ENCODE measurements around the gene SPAM1. TPM values are rescaled to one million over a fixed set of nuclear protein-coding genes. Genes with fewer than 3 reads are reported as not detected.

SPAM1 gene
- total RNA-seq, 1 experiment from 2014 or later = not detected

DNA sequence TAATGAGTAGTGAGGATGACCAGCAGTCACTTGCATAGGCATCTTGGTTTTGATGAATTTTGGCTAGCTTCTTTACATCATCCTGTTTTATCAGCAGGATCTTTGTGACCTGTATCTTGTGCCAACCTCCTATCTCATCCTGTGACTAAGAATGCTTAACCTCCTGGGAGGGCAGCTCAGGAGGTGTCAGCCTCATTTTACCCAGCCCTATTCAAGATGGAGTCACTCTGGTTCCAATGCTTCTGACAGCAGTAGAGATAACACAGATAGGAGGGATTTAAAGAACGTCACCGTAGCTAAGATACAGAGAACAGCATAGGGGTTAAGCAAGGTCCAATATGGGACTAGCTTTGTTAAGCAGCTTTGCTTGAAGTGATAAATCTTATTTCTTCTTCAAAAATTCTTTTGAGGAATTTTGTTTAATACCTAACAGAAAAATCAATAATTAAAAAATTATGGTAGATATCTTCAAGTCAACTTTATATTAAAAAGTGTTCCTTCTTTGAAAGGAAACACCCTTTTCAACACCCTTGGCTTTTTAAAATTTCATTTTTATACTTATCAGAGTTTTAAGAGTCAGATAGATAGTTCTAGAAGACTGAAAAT is 68.0 kb downstream of the SPAM1 start:
- Mint-ChIP-seq H3K27ac (ENCODE audit: low read depth, unreplicated experiment) (no peak overlapping the region), H3K9me3 (ENCODE audit: unreplicated experiment) (peaks cover 5% of the 10 kb centered on the region), H3K4me1 (ENCODE audit: insufficient read depth, unreplicated experiment) (no peaks in the 10 kb centered on the region), H3K4me3 (ENCODE audit: unreplicated experiment) (no peak overlapping the region), H3K36me3 (ENCODE audit: insufficient read depth, unreplicated experiment) (no peaks in the 10 kb centered on the region), H3K27me3 (ENCODE audit: insufficient read depth, unreplicated experiment) (no peaks in the 10 kb centered on the region)
- POLR2A ChIA-PET = no interaction called here
- DNase-seq (ENCODE audit: unreplicated experiment) = no peak
- BruUV-seq (replicated peaks) = no TSS peak
- CTCF ChIA-PET = no interaction called here
- intact Hi-C loops (cut with micrococcal nuclease) = no loop called here
- TF ChIP-seq, protein P1, sequence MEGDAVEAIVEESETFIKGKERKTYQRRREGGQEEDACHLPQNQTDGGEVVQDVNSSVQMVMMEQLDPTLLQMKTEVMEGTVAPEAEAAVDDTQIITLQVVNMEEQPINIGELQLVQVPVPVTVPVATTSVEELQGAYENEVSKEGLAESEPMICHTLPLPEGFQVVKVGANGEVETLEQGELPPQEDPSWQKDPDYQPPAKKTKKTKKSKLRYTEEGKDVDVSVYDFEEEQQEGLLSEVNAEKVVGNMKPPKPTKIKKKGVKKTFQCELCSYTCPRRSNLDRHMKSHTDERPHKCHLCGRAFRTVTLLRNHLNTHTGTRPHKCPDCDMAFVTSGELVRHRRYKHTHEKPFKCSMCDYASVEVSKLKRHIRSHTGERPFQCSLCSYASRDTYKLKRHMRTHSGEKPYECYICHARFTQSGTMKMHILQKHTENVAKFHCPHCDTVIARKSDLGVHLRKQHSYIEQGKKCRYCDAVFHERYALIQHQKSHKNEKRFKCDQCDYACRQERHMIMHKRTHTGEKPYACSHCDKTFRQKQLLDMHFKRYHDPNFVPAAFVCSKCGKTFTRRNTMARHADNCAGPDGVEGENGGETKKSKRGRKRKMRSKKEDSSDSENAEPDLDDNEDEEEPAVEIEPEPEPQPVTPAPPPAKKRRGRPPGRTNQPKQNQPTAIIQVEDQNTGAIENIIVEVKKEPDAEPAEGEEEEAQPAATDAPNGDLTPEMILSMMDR (IDR thresholded peaks at IDR 0.05; ENCODE audit: unreplicated experiment) = no peak

DNA sequence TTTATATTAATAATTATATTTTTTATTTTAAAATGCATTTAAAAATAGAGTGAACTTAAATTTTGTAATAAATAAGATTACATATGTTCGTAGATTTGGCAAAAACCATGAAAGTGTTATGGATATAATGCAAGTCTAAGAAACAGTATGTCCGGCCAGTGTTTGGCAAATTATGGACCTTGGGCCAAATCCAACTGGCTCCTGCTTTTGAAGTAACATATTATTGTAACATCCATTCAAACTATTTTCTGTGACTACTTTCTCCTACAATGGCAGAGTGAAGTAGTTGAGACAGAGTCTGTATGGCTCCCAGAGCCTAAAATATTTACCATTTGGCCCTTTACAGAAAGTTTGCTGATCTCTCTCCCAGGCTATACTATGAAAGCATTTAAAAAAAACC is 69.0 kb downstream of the SPAM1 start:
- Mint-ChIP-seq H3K9me3 (ENCODE audit: unreplicated experiment) (peaks cover 5% of the 10 kb centered on the region), H3K27me3 (ENCODE audit: insufficient read depth, unreplicated experiment) (no peaks in the 10 kb centered on the region), H3K36me3 (ENCODE audit: insufficient read depth, unreplicated experiment) (no peaks in the 10 kb centered on the region), H3K4me3 (ENCODE audit: unreplicated experiment) (no peak overlapping the region), H3K27ac (ENCODE audit: low read depth, unreplicated experiment) (no peak overlapping the region), H3K4me1 (ENCODE audit: insufficient read depth, unreplicated experiment) (peaks cover 4% of the 10 kb centered on the region)
- ChIA-PET CTCF (no interaction called here), POLR2A (no interaction called here)
- intact Hi-C loops (cut with micrococcal nuclease) = no loop called here
- TF ChIP-seq, protein P1 (IDR thresholded peaks at IDR 0.05; ENCODE audit: unreplicated experiment) = no peak
- DNase-seq (ENCODE audit: unreplicated experiment) = no peak
- no TSS peak for BruUV-seq (replicated peaks)

DNA sequence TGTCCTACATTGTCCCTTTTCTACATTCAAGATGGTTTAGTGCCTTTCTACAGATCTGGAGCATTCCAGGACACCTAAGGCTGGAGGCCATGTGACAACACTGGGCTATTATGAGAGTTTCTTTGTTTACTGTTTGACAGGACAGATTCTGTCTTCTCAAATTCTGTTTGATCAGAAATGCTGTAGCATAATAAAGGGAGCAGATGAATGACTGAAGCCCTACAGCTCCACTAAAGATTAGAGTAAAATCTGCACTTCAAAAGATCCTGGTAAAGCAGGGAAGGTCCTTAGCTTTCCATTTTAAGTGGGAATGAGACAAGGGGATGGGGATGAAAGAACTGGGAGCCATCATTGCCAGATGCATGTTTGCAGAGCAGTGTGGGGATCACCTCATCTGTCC is 69.4 kb downstream of the SPAM1 start:
- TF ChIP-seq, protein P1 (IDR thresholded peaks at IDR 0.05; ENCODE audit: unreplicated experiment) = no peak
- intact Hi-C loops (cut with micrococcal nuclease) = no loop called here
- H3K27me3 Mint-ChIP-seq (ENCODE audit: insufficient read depth, unreplicated experiment) = no peaks in the 10 kb centered on the region
- BruUV-seq (replicated peaks) = no TSS peak
- H3K36me3 Mint-ChIP-seq (ENCODE audit: insufficient read depth, unreplicated experiment) = no peaks in the 10 kb centered on the region
- H3K27ac Mint-ChIP-seq (ENCODE audit: low read depth, unreplicated experiment) = no peak overlapping the region
- CTCF ChIA-PET = no interaction called here
- peaks cover 9% of the 10 kb centered on the region for H3K4me1 Mint-ChIP-seq (ENCODE audit: insufficient read depth, unreplicated experiment)
- POLR2A ChIA-PET = no interaction called here
- no peak overlapping the region for H3K4me3 Mint-ChIP-seq (ENCODE audit: unreplicated experiment)
- peaks cover 5% of the 10 kb centered on the region for H3K9me3 Mint-ChIP-seq (ENCODE audit: unreplicated experiment)
- no peak for DNase-seq (ENCODE audit: unreplicated experiment)

DNA sequence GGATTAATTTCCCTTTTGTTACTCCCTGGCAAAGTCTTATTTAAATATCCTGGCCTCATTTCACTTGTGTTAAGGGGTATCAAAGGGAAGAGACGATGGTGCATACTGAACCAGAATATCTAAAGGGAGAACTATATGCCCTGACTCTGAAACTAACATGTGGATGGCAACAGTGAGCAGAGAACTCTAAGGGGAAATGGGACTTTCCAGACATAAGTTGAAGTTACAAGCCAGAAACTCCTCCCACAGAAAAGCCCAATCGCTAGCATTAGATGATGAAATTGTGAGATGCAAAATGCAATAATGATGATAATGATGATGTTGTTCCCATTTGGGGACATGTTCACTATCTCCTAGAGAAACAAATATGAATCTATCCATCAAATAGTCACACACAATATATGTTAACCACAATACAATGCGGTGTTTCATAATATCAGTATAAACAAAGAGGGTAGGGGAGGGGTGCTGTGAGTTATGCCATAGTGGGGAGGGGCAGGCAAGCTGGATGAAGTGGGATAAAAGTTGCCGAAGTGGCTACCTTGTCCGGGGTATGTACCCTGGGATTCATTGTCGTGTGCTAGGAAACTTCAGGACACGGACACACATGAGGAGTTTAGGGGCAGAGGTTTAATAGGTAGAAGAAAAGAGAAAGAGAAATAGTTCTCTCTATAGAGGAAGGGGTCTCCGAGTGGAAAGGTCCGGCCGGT is 70.7 kb downstream of the SPAM1 start:
- H3K4me1 Mint-ChIP-seq (ENCODE audit: insufficient read depth, unreplicated experiment) = peaks cover 12% of the 10 kb centered on the region
- ChIA-PET CTCF (interaction anchor here (0.5 to 0.7 kb wide), 3 partner anchors 19 to 88 kb away, joined by 3 to 4 read pairs (median 3); no protein-coding TSS in a partner anchor), POLR2A (no interaction called here)
- no peak overlapping the region for H3K27ac Mint-ChIP-seq (ENCODE audit: low read depth, unreplicated experiment)
- BruUV-seq (replicated peaks) = no TSS peak
- TF ChIP-seq, protein P1 (IDR thresholded peaks at IDR 0.05; ENCODE audit: unreplicated experiment) = no peak
- no peaks in the 10 kb centered on the region for H3K9me3 Mint-ChIP-seq (ENCODE audit: unreplicated experiment)
- H3K27me3 Mint-ChIP-seq (ENCODE audit: insufficient read depth, unreplicated experiment) = no peaks in the 10 kb centered on the region
- DNase-seq (ENCODE audit: unreplicated experiment) = no peak
- intact Hi-C loops (cut with micrococcal nuclease) = no loop called here
- H3K4me3 Mint-ChIP-seq (ENCODE audit: unreplicated experiment) = no peak overlapping the region
- H3K36me3 Mint-ChIP-seq (ENCODE audit: insufficient read depth, unreplicated experiment) = no peaks in the 10 kb centered on the region

Measured in MCF 10A (cell line).